SK-N-SH treated with all-trans-retinoic acid at 6 μM for 48 hours (cell line): ENCODE measurements around the gene CDH11.

Experiments
- ARNTL ChIP-seq: fragments of 450-650 bp; formaldehyde crosslinking; IDR thresholded peaks from 2 replicates; pipeline ENCODE4 v1.5.0; 2020; ENCODE audit warnings: low read depth, mild to moderate bottlenecking, moderate library complexity, borderline replicate concordance
- CREB5 ChIP-seq: fragments of 250-450 bp; sonication (Bioruptor Pico); IDR thresholded peaks from 2 replicates; pipeline ENCODE4 v1.5.1; 2020; ENCODE audit warnings: low read depth, mild to moderate bottlenecking, moderate library complexity
- ISL1 ChIP-seq: fragments of 250-450 bp; sonication (Bioruptor Pico); IDR thresholded peaks from 2 replicates; pipeline ENCODE4 v2.1.2; 2022; ENCODE audit warnings: mild to moderate bottlenecking, moderate library complexity
- OSR1 ChIP-seq: fragments of 250-450 bp; sonication (Bioruptor Pico); IDR thresholded peaks from 2 replicates; pipeline ENCODE4 v1.8.0; 2022; ENCODE audit warnings: moderate library complexity, mild to moderate bottlenecking, inconsistent platforms
- RARB ChIP-seq: fragments of 250-450 bp; sonication (Bioruptor Pico); IDR thresholded peaks from 2 replicates; pipeline ENCODE4 v1.8.0; 2021; ENCODE audit warnings: mild to moderate bottlenecking, moderate library complexity
- TCF4 ChIP-seq: fragments of 250-450 bp; sonication (Bioruptor Pico); IDR thresholded peaks from 2 replicates; pipeline ENCODE4 v1.8.0; 2021; ENCODE audit warnings: mild to moderate bottlenecking, moderate library complexity, borderline replicate concordance
- TF ChIP-seq, protein P1 (sequence below): fragments of 250-450 bp; sonication (Bioruptor Pico); IDR thresholded peaks from 2 replicates; pipeline ENCODE4 v1.8.0; 2020; ENCODE audit warnings: mild to moderate bottlenecking, moderate library complexity, borderline replicate concordance

DNA sequence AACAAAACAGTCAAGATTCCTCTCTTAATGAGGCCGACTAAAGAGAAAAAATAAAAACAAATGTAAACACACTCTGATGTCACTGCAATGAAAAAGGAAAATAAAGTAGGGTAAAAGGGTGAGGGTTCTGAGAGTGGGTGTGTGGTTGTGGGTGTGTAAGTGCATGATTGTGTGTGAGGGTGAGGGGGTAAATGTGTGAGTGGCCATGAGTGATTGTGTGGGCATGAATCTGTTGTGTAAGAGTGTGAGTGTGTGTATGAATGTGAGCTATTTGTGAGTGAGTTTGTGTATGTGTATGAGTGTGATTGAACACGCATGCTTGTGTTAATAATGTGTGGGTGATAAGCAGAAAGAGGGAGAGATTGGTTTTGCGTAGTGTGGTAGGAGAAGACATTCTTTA is 132.8 kb downstream of the CDH11 start:
- TF ChIP-seq OSR1 (CRISPR knock-in tag) (no peak), ISL1 (CRISPR knock-in tag) (no peak), CREB5 (CRISPR knock-in tag) (no peak), TCF4 (no peak), ARNTL (CRISPR knock-in tag) (no peak), RARB (CRISPR knock-in tag) (no peak)
- TF ChIP-seq, protein P1, sequence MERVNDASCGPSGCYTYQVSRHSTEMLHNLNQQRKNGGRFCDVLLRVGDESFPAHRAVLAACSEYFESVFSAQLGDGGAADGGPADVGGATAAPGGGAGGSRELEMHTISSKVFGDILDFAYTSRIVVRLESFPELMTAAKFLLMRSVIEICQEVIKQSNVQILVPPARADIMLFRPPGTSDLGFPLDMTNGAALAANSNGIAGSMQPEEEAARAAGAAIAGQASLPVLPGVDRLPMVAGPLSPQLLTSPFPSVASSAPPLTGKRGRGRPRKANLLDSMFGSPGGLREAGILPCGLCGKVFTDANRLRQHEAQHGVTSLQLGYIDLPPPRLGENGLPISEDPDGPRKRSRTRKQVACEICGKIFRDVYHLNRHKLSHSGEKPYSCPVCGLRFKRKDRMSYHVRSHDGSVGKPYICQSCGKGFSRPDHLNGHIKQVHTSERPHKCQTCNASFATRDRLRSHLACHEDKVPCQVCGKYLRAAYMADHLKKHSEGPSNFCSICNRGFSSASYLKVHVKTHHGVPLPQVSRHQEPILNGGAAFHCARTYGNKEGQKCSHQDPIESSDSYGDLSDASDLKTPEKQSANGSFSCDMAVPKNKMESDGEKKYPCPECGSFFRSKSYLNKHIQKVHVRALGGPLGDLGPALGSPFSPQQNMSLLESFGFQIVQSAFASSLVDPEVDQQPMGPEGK (CRISPR knock-in tag) = no peak
